Upper lobe of right lung (tissue), 1 donor: ENCODE measurements around the gene CCP110. TPM values are rescaled to one million over a fixed set of nuclear protein-coding genes. Genes with fewer than 3 reads are reported as not detected.

Experiments
- ATAC-seq: fragments of 200-7000 bp; cut with Tn5 transposase; one replicate; pipeline ENCODE4 v1.9.1; 2020; ENCODE audit warnings: mild to moderate bottlenecking, moderate library complexity
- DNase-seq: peaks from one replicate; pipeline ENCODE4 v3.0.0-alpha.2; 2020
- H3K27ac ChIP-seq: fragments of 200-600 bp; one replicate; pipeline ENCODE4 v1.8.0; 2022
- H3K27me3 ChIP-seq: fragments of 200-600 bp; one replicate; pipeline ENCODE4 v1.8.0; 2022; ENCODE audit warnings: mild to moderate bottlenecking
- H3K36me3 ChIP-seq: fragments of 200-600 bp; one replicate; pipeline ENCODE4 v1.8.0; 2022
- H3K4me1 ChIP-seq: fragments of 200-600 bp; one replicate; pipeline ENCODE4 v1.8.0; 2022
- H3K4me3 ChIP-seq: fragments of 200-600 bp; one replicate; pipeline ENCODE4 v1.8.0; 2022; ENCODE audit warnings: mild to moderate bottlenecking
- H3K9me3 ChIP-seq: fragments of 200-600 bp; one replicate; pipeline ENCODE4 v1.8.0; 2022
- intact Hi-C: fragments of 100-400 bp; cut with DNase I; formaldehyde crosslinking; loops from one replicate; pipeline ENCODE4 v1.11.0; 2022
- total RNA-seq: library from RNA; stranded (reverse); fragmentation: NEBNext Ultra II Directional; extraction: Animal tissue kit (Norgen Biotek cat#: 25700); gene quantifications from one replicate; pipeline ENCODE4 v1.2.1, GENCODE V29; 2021
- TF ChIP-seq, protein P1 (sequence below): fragments of 200-600 bp; IDR thresholded peaks from one replicate; pipeline ENCODE4 v1.8.0; 2022; ENCODE audit warnings: antibody characterized with exemption
- donor health status: DM: no; HTN: yes; CAD: no; lungs with severe emphysema.

Gene CCP110
- total RNA-seq, 1 donor from 2014 or later = 16.6 TPM

DNA sequence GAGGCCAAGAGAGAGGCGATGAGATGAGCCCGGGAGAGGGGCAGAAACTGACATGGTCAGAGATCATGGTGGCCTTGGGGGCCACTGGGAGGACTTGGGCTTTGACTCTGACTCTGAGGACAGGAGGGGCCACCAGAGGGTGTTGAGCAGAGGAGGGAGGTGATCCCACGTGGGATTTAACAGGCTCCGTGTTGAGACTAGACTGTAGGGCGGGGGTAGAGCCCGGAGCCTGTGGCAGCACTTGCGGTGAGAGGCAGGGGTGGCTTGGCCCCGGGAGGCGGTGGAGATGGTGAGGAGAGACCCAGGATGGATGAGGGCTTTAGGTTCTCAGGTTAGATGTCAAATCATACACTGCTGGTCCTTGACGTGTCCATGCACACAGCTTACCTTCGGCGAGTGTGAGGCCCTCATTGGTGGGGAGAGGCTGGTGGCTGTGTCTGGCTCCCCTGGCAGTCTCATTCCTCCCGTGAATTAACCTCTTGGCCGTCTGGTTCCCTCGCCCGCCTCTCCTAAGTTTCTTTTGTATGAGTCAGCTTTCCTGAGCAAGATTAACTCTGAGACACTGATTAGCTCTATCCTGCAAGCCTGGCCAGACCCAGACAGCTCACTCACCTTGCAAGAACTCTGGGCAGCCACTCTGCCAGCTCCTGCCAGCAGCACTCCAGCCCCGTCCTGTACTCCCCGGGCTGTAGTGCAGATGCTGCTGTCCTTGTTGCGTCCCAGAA is 71.5 kb downstream of the CCP110 start:
- Histone ChIP-seq H3K4me3 (no peak overlapping the region), H3K9me3 (no peaks in the 10 kb centered on the region), H3K36me3 (peaks cover 54% of the 10 kb centered on the region), H3K27ac (no peak overlapping the region), H3K4me1 (no peaks in the 10 kb centered on the region), H3K27me3 (no peaks in the 10 kb centered on the region)
- ATAC-seq (peak; percentile 39), DNase-seq (no peak)
- TF ChIP-seq, protein P1, sequence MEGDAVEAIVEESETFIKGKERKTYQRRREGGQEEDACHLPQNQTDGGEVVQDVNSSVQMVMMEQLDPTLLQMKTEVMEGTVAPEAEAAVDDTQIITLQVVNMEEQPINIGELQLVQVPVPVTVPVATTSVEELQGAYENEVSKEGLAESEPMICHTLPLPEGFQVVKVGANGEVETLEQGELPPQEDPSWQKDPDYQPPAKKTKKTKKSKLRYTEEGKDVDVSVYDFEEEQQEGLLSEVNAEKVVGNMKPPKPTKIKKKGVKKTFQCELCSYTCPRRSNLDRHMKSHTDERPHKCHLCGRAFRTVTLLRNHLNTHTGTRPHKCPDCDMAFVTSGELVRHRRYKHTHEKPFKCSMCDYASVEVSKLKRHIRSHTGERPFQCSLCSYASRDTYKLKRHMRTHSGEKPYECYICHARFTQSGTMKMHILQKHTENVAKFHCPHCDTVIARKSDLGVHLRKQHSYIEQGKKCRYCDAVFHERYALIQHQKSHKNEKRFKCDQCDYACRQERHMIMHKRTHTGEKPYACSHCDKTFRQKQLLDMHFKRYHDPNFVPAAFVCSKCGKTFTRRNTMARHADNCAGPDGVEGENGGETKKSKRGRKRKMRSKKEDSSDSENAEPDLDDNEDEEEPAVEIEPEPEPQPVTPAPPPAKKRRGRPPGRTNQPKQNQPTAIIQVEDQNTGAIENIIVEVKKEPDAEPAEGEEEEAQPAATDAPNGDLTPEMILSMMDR = no peak
- intact Hi-C loops = no loop called here

DNA sequence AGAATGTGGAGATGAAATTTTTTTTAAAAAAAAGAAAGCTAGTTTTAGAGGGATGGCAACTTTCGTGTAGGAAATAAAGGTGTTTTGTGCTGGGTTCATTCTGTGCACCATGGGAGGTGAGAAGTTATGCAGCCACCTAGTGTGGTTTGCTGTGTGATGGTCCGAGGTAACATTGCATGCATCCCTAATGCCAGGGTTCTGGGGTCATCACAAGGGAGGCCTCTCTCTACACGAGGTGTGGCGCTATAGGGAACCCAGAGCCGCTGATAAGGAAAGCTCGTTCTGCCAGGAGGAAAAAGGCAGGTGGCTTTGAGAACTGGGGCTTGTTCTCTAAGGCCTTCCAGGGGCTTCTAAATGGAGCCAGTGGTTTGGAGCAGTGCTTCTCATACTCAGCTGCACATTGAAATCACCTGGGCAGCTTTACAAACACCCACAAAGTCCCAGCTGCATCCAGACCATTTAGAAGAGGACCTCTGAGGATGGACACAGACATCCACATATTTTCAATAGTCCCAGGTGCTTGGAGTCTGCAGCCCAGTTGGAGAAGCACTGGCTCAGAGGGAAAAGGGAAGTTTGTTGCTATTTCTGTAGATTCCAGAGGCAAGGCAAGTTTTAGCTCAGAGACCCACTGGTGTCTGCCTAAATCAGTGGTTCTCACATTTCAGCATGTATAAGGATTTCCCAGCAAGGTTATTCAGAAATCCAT is 75.2 kb downstream of the CCP110 start:
- peaks cover 33% of the 10 kb centered on the region for H3K36me3 ChIP-seq
- ATAC-seq = no peak
- intact Hi-C loops = no loop called here
- H3K27me3 ChIP-seq = no peaks in the 10 kb centered on the region
- DNase-seq = no peak
- no peak overlapping the region for H3K4me3 ChIP-seq
- no peaks in the 10 kb centered on the region for H3K4me1 ChIP-seq
- TF ChIP-seq, protein P1 = no peak
- no peaks in the 10 kb centered on the region for H3K9me3 ChIP-seq
- H3K27ac ChIP-seq = no peak overlapping the region

DNA sequence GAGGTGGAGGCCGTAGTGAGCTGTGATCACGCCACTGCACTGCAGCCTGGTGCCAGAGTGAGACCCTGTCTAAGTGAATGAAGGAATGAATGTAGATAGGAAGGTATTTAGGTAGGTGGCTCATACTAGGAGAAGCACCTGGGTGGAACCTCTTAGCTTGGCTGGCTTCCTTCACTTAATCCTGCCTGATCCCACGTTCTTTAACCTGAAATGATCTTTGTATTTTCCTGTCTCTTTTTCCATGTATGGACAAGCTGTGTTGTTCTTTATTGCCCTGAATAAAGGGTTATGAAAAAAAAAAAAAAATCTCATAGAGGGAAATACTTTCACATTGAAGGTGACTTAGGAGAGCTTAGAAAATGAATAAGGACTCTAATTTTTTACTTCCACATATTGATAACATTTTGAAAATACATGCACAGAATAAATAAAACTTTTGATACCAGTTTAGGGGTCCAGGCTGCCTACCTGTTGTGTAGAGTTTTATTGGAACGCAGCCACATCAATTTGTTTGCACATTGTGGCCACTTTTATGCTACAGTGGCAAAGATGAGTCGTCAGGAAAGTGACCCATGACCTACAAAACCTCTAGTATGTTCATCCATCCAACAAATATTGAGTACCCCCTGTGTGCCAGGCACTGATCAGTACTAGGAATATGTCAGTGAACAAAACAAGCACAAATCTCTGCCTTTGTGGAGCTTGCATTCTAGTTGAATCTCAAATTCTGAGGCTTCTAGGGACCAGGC is 76.4 kb downstream of the CCP110 start:
- no peaks in the 10 kb centered on the region for H3K4me1 ChIP-seq
- no peak for ATAC-seq
- no peak overlapping the region for H3K4me3 ChIP-seq
- no peak for DNase-seq
- no peaks in the 10 kb centered on the region for H3K9me3 ChIP-seq
- TF ChIP-seq, protein P1 = no peak
- H3K27ac ChIP-seq = no peak overlapping the region
- H3K36me3 ChIP-seq = peaks cover 21% of the 10 kb centered on the region
- H3K27me3 ChIP-seq = no peaks in the 10 kb centered on the region
- intact Hi-C loops = no loop called here

DNA sequence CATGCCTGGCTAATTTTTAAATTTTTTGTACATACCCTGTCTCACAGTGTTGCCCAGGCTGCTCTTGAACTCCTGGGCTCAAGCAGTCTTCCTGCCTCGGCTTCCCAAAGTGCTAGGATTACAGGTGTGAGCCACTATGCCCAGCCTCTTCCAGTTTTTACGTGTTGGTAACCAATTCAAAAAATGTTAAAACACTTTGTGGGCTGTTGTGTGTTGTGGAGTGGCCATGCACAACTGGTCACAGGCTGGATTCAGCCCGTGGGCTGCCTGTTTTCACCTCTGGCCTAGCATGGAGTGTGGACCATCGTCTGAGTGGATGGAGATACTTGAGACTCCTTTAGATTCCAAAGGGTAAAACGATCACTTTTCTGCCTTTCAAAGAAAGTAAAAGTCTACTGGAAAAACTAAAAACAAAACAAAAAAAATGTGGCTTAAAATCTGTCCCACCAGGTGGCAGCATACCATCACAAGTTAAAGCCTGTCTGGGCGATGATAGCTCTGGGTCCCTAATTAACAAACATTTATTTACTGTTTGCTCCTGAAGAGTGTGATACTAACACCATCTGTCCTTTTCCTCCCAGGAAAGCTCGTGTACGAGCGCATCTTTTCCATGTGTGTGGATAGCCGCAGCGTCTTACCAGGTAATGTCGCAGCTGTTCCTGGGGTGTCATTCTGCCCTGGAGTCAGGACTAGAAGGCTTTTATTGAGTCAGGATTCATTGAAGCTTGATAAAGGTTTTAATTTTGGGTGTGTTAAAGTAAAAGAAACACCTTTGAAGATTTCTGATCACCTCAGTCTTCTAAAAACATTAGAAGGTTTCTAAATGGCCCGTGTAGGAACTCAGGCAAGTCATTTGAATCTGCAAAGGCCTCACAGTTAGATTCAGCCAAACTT is 77.6 kb downstream of the CCP110 start:
- no peaks in the 10 kb centered on the region for H3K4me1 ChIP-seq
- H3K9me3 ChIP-seq = no peaks in the 10 kb centered on the region
- no peak for ATAC-seq
- intact Hi-C loops = no loop called here
- H3K4me3 ChIP-seq = no peak overlapping the region
- H3K27me3 ChIP-seq = no peaks in the 10 kb centered on the region
- no peak for DNase-seq
- TF ChIP-seq, protein P1 = peak; percentile 59
- H3K36me3 ChIP-seq = peaks cover 11% of the 10 kb centered on the region
- no peak overlapping the region for H3K27ac ChIP-seq

Other genes with a start within 250 kb of the CCP110 start
- 0.17 TPM for gene CLEC19A, start 238.2 kb upstream of the CCP110 start, total RNA-seq
- 68.7 TPM for gene TMC5, start 106.1 kb upstream of the CCP110 start, total RNA-seq
- 75.3 TPM for gene GDE1, start 1.8 kb upstream of the CCP110 start, total RNA-seq
- gene VPS35L, start 31.8 kb downstream of the CCP110 start, total RNA-seq = 51.9 TPM
- 12.2 TPM for gene KNOP1, start 194.3 kb downstream of the CCP110 start, total RNA-seq
- gene IQCK, start 194.3 kb downstream of the CCP110 start, total RNA-seq = 7.6 TPM